Smooth muscle cell (in vitro differentiated cells): ENCODE results near the gene SEC14L3. TPM values are rescaled to one million over a fixed set of nuclear protein-coding genes. Genes with fewer than 3 reads are reported as not detected.
"Not testable (repeated sequence)": the region's sequence is repeated elsewhere in the genome, so short reads cannot be mapped to it uniquely, and the experiment has no call there.

ENCODE experiments used
- DNase-seq: peaks from one replicate; lab custom pipeline; 2025; ENCODE audit not compliant: unreplicated experiment; lab: John Stamatoyannopoulos, UW
- H2AFZ ChIP-seq: fragments of 200-600 bp; sonication (generic); 2 replicates; pipeline ENCODE4 v1.6.0; 2016; ENCODE audit warnings: antibody characterized with exemption, low read depth, mild to moderate bottlenecking
- H3F3A ChIP-seq: fragments of 200-600 bp; sonication (generic); 2 replicates; pipeline ENCODE4 v1.6.0; 2017; ENCODE audit warnings: antibody characterized with exemption, low read depth
- H3K27ac ChIP-seq: fragments of 200-600 bp; sonication (generic); 2 replicates; pipeline ENCODE4 v1.5.1; 2016; ENCODE audit warnings: low read depth, mild to moderate bottlenecking
- H3K27me3 ChIP-seq: fragments of 200-600 bp; sonication (generic); 2 replicates; pipeline ENCODE4 v1.6.1; 2016; ENCODE audit warnings: low read depth, mild to moderate bottlenecking
- H3K36me3 ChIP-seq: fragments of 200-600 bp; sonication (generic); 2 replicates; pipeline ENCODE4 v1.5.1; 2016; ENCODE audit warnings: low read depth
- H3K4me1 ChIP-seq: fragments of 200-600 bp; sonication (generic); 2 replicates; pipeline ENCODE4 v1.5.1; 2016; ENCODE audit warnings: low read depth
- H3K4me2 ChIP-seq: fragments of 200-600 bp; sonication (generic); 2 replicates; pipeline ENCODE4 v1.6.0; 2016; ENCODE audit warnings: mild to moderate bottlenecking
- H3K4me3 ChIP-seq: fragments of 200-600 bp; sonication (generic); 2 replicates; pipeline ENCODE4 v1.5.1; 2016; ENCODE audit warnings: mild to moderate bottlenecking
- H3K79me2 ChIP-seq: fragments of 200-600 bp; sonication (generic); 2 replicates; pipeline ENCODE4 v1.6.0; 2016; ENCODE audit warnings: low read depth, mild to moderate bottlenecking
- H3K9ac ChIP-seq: fragments of 200-600 bp; sonication (generic); 2 replicates; pipeline ENCODE4 v1.6.0; 2016; ENCODE audit warnings: low read depth
- H3K9me3 ChIP-seq: fragments of 200-600 bp; sonication (generic); replicated peaks from 2 replicates; pipeline ENCODE4 v1.5.1; 2016; ENCODE audit warnings: low read depth
- H4K20me1 ChIP-seq: fragments of 200-600 bp; sonication (generic); 2 replicates; pipeline ENCODE4 v1.6.0; 2016; ENCODE audit warnings: low read depth
- CTCF ChIP-seq: fragments of 200-600 bp; sonication (generic); IDR thresholded peaks from 2 replicates; pipeline ENCODE4 v1.5.1; 2017; ENCODE audit warnings: borderline replicate concordance, mild to moderate bottlenecking, antibody characterized with exemption; ENCODE audit not compliant: insufficient read depth, poor library complexity, severe bottlenecking
- WGBS: methylation state at CpG from one replicate; pipeline ENCODE4 v1.1.7; 2016; ENCODE audit warnings: low lambda C conversion rate; 5-methylcytosine and 5-hydroxymethylcytosine counted together
- polyA plus RNA-seq: library from polyadenylated mRNA; unstranded; fragments of >200 nt; fragmentation: Nextera tagmentation; extraction: Ambion mirVana; gene quantifications from 2 replicates; pipeline ENCODE4 v1.2.1, GENCODE V29; 2016
- total RNA-seq: library from RNA; depleted of rRNA; stranded (reverse); fragments of >200 nt; gene quantifications from 2 replicates; pipeline ENCODE4 v1.2.3, GENCODE V29; 2014

The SEC14L3 gene
- total and polyA plus RNA-seq, 2 experiments from 2014 or later, result not detected

GRCh38 chr22:30470655-30471054, 1.2 kb downstream of the SEC14L3 start:
- TF ChIP-seq CTCF, result no peak

DNA sequence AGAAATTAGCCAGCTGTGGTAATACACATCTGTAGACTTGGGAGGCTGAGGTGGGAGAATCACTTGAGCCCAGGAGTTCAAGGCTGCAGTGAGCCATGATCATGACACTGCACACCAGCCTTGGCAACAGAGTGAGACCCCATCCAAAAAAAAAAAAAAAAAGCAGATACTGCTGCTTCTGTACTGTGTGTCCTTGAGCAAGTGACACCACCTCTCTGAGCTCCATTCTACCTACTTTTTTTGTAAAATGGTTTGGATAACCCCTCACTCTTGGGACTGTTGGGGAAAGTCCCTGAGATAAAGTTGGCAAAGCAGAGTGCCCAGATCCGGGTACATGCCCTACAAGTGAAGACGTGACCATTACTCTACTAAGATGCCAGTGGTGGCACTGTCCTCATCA, 2.7 kb downstream of the SEC14L3 start:
- Histone ChIP-seq H3K79me2 (no peaks in the 10 kb centered on the region), H3K27me3 (peaks cover 38% of the 10 kb centered on the region), H3K4me2 (no peak overlapping the region), H2AFZ (no peak overlapping the region), H3K36me3 (no peaks in the 10 kb centered on the region), H4K20me1 (no peaks in the 10 kb centered on the region), H3K9ac (no peak overlapping the region), H3F3A (no peaks in the 10 kb centered on the region), H3K4me3 (no peak overlapping the region), H3K27ac (no peak overlapping the region), H3K9me3 (no peaks in the 10 kb centered on the region), H3K4me1 (no peaks in the 10 kb centered on the region)
- WGBS, result 33% methylated on average over 2 of the region's 2 CpGs
- no peak for TF ChIP-seq CTCF
- DNase-seq, result no peak

More at GRCh38 chr22:30470655-30471054, 1.2 kb downstream of the SEC14L3 start:
- Histone ChIP-seq H3K27ac (no peak overlapping the region), H2AFZ (no peak overlapping the region), H3K9me3 (no peaks in the 10 kb centered on the region), H4K20me1 (no peaks in the 10 kb centered on the region), H3K4me2 (no peak overlapping the region), H3K36me3 (no peaks in the 10 kb centered on the region), H3K79me2 (no peaks in the 10 kb centered on the region), H3K4me3 (no peak overlapping the region), H3F3A (no peaks in the 10 kb centered on the region), H3K4me1 (no peaks in the 10 kb centered on the region), H3K9ac (no peak overlapping the region), H3K27me3 (peaks cover 37% of the 10 kb centered on the region)
- DNase-seq, result no peak
- 79% methylated on average over 2 of the region's 2 CpGs for WGBS

- not testable (repeated sequence) for H3F3A ChIP-seq, DNase-seq, H3K4me2 ChIP-seq, H2AFZ ChIP-seq, H3K27ac ChIP-seq, H3K9ac ChIP-seq, H3K9me3 ChIP-seq, H3K4me1 ChIP-seq, H3K36me3 ChIP-seq, H3K4me3 ChIP-seq, H4K20me1 ChIP-seq, H3K27me3 ChIP-seq, H3K79me2 ChIP-seq
- 95% methylated on average over 6 of the region's 6 CpGs for WGBS
Measured at GRCh38 chr22:30460555-30460954, 11.3 kb downstream of the SEC14L3 start.

GRCh38 chr22:30460147-30460546, 11.7 kb downstream of the SEC14L3 start:
- no peak overlapping the region for H2AFZ ChIP-seq
- no peaks in the 10 kb centered on the region for H3K27me3 ChIP-seq

More at GRCh38 chr22:30460147-30460546, 11.7 kb downstream of the SEC14L3 start:
- no peaks in the 10 kb centered on the region for H3F3A ChIP-seq
- WGBS, result 92% methylated on average over 4 of the region's 4 CpGs
- no peaks in the 10 kb centered on the region for H3K36me3 ChIP-seq
- no peak overlapping the region for H3K4me3 ChIP-seq
- H3K27ac ChIP-seq, result no peak overlapping the region
- H3K4me1 ChIP-seq, result no peaks in the 10 kb centered on the region
- no peaks in the 10 kb centered on the region for H3K79me2 ChIP-seq
- H3K9me3 ChIP-seq, result no peaks in the 10 kb centered on the region
- no peak overlapping the region for H3K9ac ChIP-seq
- TF ChIP-seq CTCF, result no peak
- H3K4me2 ChIP-seq, result no peak overlapping the region
- no peaks in the 10 kb centered on the region for H4K20me1 ChIP-seq
- no peak for DNase-seq
